MM.1S (cell line): ENCODE results near the gene ROR2.

Source experiments
- CTCF ChIP-seq: fragments of 300-600 bp; sonication (generic); IDR thresholded peaks from 2 replicates; pipeline ENCODE4 v1.5.1; 2016; ENCODE audit warnings: antibody characterized with exemption, low read length, mixed read lengths
- EZH2 ChIP-seq: fragments of 300-600 bp; sonication (generic); optimal IDR thresholded peaks from 2 replicates; pipeline ENCODE3; 2017; ENCODE audit warnings: low read depth, mild to moderate bottlenecking, antibody characterized with exemption, low read length, mixed read lengths
- EZH2phosphoT487 ChIP-seq: fragments of 300-600 bp; sonication (generic); IDR thresholded peaks from 2 replicates; pipeline ENCODE4 v1.6.1; 2018; ENCODE audit warnings: antibody characterized with exemption, low read length

- no peak for TF ChIP-seq CTCF
- no peak for TF ChIP-seq EZH2
- no peak for TF ChIP-seq EZH2phosphoT487
Measured at GRCh38 chr9:91814201-91814600, 135.8 kb downstream of the ROR2 start.
